ENCODE data around the gene NEGR1.

GRCh38 chr1:71603044-71603776 is 679.1 kb downstream of the NEGR1 start:
- no peak for TF ChIP-seq CTCF (IDR thresholded peaks at IDR 0.05; ENCODE audit: insufficient read depth, low read depth, low read length)
- TF ChIP-seq EZH2 (IDR thresholded peaks at IDR 0.05; ENCODE audit: insufficient read depth, low read length), result no peak
